HG03039 (cell line): ENCODE data around the gene TSC22D1.

Experiments used
- ATAC-seq: cut with Tn5 transposase; IDR thresholded peaks from one replicate; pipeline ENCODE4 v1.9.1; 2021; ENCODE audit warnings: mild to moderate bottlenecking, moderate library complexity; ENCODE audit not compliant: unreplicated experiment

Gene TSC22D1

GRCh38 chr13:44433863-44434765, 142.0 kb downstream of the TSC22D1 start:
- ATAC-seq: no peak

- ATAC-seq: no peak
These were observed 143.5 kb downstream of the TSC22D1 start for GRCh38 chr13:44432650-44433049.

GRCh38 chr13:44431150-44431549, 145.0 kb downstream of the TSC22D1 start:
- no peak for ATAC-seq

- no peak for ATAC-seq
These were observed 146.8 kb downstream of the TSC22D1 start for GRCh38 chr13:44429311-44429710.

- ATAC-seq: no peak
These were observed 149.7 kb downstream of the TSC22D1 start for GRCh38 chr13:44426461-44426860.

GRCh38 chr13:44425815-44426078, 150.4 kb downstream of the TSC22D1 start:
- no peak for ATAC-seq

GRCh38 chr13:44425041-44425814, 150.9 kb downstream of the TSC22D1 start:
- ATAC-seq: no peak

- no peak for ATAC-seq
These were observed 152.3 kb downstream of the TSC22D1 start for GRCh38 chr13:44423824-44424223.

GRCh38 chr13:44422755-44423643, 153.1 kb downstream of the TSC22D1 start:
- no peak for ATAC-seq

GRCh38 chr13:44421853-44422525, 154.1 kb downstream of the TSC22D1 start:
- ATAC-seq: no peak

- ATAC-seq: no peak
These were observed 155.5 kb downstream of the TSC22D1 start for GRCh38 chr13:44420376-44421220.

GRCh38 chr13:44417876-44418275, 158.3 kb downstream of the TSC22D1 start:
- no peak for ATAC-seq

GRCh38 chr13:44417446-44417845, 158.7 kb downstream of the TSC22D1 start:
- ATAC-seq: no peak

- no peak for ATAC-seq
These were observed 159.4 kb downstream of the TSC22D1 start for GRCh38 chr13:44416744-44417143.

- ATAC-seq: no peak
These were observed 159.8 kb downstream of the TSC22D1 start for GRCh38 chr13:44416301-44416700.

- ATAC-seq: no peak
These were observed 160.3 kb downstream of the TSC22D1 start for GRCh38 chr13:44415815-44416214.

- ATAC-seq: no peak
These were observed 161.4 kb downstream of the TSC22D1 start for GRCh38 chr13:44414716-44415115.

- no peak for ATAC-seq
These were observed 163.0 kb downstream of the TSC22D1 start for GRCh38 chr13:44413095-44413494.

- ATAC-seq: no peak
These were observed 163.7 kb downstream of the TSC22D1 start for GRCh38 chr13:44412346-44412935.
